ENCODE results near the gene PCBP2. TPM values are rescaled to one million over a fixed set of nuclear protein-coding genes. Genes with fewer than 3 reads are reported as not detected.
"Not testable (repeated sequence)": the region's sequence is repeated elsewhere in the genome, so short reads cannot be mapped to it uniquely, and the experiment has no call there.

The PCBP2 gene
- total RNA-seq = 488 TPM

DNA sequence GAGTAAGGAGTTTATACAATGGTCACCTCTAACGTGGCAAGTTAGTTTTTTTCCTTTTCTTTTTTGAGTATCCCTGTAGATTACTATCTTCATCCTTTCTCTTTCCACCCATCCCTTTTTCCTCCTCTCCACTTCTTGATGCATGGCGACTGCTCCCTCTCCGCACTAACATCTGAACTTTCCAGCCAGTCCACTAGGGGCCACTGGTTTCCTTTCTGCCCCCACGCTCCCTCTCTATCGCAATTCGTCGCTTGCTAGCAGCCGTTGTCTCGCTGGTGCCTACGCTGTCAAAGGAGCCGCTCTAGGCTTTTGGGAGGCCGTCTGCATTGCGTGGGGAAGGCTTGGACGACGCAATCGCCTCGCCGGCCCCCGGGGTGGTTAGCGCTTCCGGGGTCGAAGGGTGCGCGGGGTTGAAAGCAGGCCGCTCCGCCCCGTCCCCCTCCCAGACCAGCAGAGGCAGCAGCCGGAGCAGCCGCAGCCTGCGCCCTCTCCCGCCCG is at the start of gene PCBP2:
Gene PCBP2, plus strand, starts transcription at position 442 of the 498 bp plus-strand sequence. CDS start 2,699 bp downstream, outside the sequence.
- Histone ChIP-seq H3K27ac (peak within 1 kb of the TSS; percentile 98), H3K9me3 (no peaks in the 10 kb centered on the region), H3K4me1 (peaks cover 25% of the 10 kb centered on the region), H3K4me3 (peak within 1 kb of the TSS; percentile 74 to 80), H3K36me3 (peaks cover 2 to 32% of the 10 kb centered on the region in 2 donors), H3K27me3 (no peaks in the 10 kb centered on the region)
- DNase-seq (ENCODE audit: extremely low spot score in 2 of 2) = peak; percentile 98
- peak in 1 of 2 donors; percentile 59 for TF ChIP-seq POLR2A (IDR thresholded peaks at IDR 0.05)
- TF ChIP-seq CTCF (IDR thresholded peaks at IDR 0.05) = peak; percentile 83 to 93 (median 84)
- TF ChIP-seq POLR2AphosphoS5 (IDR thresholded peaks at IDR 0.05; ENCODE audit: insufficient read depth in 1 of 2, low read depth in 1 of 2) = peak; percentile 91 to 94
- intact Hi-C loops (cut with DNase I) = loop anchor here (5.0 to 10.0 kb wide), 2 partner anchors 51 to 67 kb away; partner anchors contain the start of genes SP1 and TARBP2

- peaks cover 18% of the 10 kb centered on the region for H3K4me1 ChIP-seq
- H3K27me3 ChIP-seq; H3K9me3 ChIP-seq; H3K27ac ChIP-seq; intact Hi-C loops (cut with DNase I); H3K4me3 ChIP-seq; DNase-seq (ENCODE audit: extremely low spot score in 2 of 2): not testable (repeated sequence)
- peaks cover 0 to 22% of the 10 kb centered on the region in 2 donors for H3K36me3 ChIP-seq
Measured at GRCh38 chr12:53402351-53402750, 49.6 kb upstream of the PCBP2 start.

GRCh38 chr12:53402871-53403270 is 49.0 kb upstream of the PCBP2 start:
- Histone ChIP-seq H3K27me3 (no peaks in the 10 kb centered on the region), H3K4me3 (no peak overlapping the region), H3K36me3 (peaks cover 0 to 27% of the 10 kb centered on the region in 2 donors), H3K9me3 (no peaks in the 10 kb centered on the region), H3K4me1 (peaks cover 17% of the 10 kb centered on the region), H3K27ac (no peak overlapping the region)
- intact Hi-C loops (cut with DNase I) = no loop called here
- DNase-seq (ENCODE audit: extremely low spot score in 2 of 2) = no peak
- no peak for TF ChIP-seq CTCF (IDR thresholded peaks at IDR 0.05)
- no peak for TF ChIP-seq POLR2AphosphoS5 (IDR thresholded peaks at IDR 0.05; ENCODE audit: insufficient read depth in 1 of 2, low read depth in 1 of 2)
- no peak for TF ChIP-seq POLR2A (IDR thresholded peaks at IDR 0.05)

GRCh38 chr12:53410951-53411350 is 41.0 kb upstream of the PCBP2 start:
- H3K9me3 ChIP-seq = no peaks in the 10 kb centered on the region
- no peak for DNase-seq (ENCODE audit: extremely low spot score in 2 of 2)
- intact Hi-C loops (cut with DNase I) = loop anchor here (10.0 kb wide), 1 partner anchor 196 kb away; no protein-coding TSS in a partner anchor
- TF ChIP-seq CTCF (IDR thresholded peaks at IDR 0.05) = no peak
- TF ChIP-seq POLR2A (IDR thresholded peaks at IDR 0.05) = no peak
- TF ChIP-seq POLR2AphosphoS5 (IDR thresholded peaks at IDR 0.05; ENCODE audit: insufficient read depth in 1 of 2, low read depth in 1 of 2) = no peak
- H3K4me1 ChIP-seq = peaks cover 16% of the 10 kb centered on the region
- peaks cover 0 to 68% of the 10 kb centered on the region in 2 donors for H3K36me3 ChIP-seq
- H3K4me3 ChIP-seq = no peak overlapping the region
- no peak overlapping the region for H3K27ac ChIP-seq
- H3K27me3 ChIP-seq = no peaks in the 10 kb centered on the region

DNA sequence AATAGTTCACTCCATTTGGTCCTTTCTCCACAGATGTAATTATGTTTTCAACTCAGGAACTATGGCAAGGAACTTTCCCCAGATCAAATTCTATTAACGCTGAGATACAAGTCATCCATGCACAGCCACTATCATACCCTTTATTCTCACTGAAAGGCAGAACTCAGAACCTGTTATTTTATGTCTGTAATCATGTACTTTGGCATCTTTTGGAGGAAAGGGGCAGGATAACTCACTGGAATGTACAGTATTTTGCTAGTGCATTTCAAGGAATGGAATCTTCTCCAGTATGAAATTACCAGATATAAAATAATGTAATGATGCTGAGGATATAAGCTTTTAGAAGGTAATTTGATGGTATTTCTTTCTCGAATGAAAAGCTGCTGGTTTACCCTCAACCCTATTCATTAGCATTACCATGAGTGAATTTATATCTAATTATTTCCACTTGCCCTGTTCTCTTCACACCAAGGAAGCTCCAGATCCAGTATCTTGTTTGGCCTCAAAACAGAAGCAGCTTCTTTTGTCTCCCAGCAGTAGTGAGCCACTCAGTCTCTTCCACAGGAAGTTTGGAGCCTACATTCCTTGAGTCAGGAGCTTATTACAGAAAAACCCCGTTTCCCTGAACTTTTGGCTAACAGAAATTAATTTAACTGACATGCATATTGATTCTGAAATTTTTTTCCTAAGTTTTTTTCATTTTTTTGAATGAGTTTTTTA is 38.3 kb upstream of the PCBP2 start:
- Histone ChIP-seq H3K4me1 (peaks cover 16% of the 10 kb centered on the region), H3K36me3 (peaks cover 0 to 42% of the 10 kb centered on the region in 2 donors), H3K9me3 (no peaks in the 10 kb centered on the region), H3K27ac (no peak overlapping the region), H3K4me3 (no peak overlapping the region), H3K27me3 (no peaks in the 10 kb centered on the region)
- DNase-seq (ENCODE audit: extremely low spot score in 2 of 2) = no peak
- TF ChIP-seq POLR2AphosphoS5 (IDR thresholded peaks at IDR 0.05; ENCODE audit: insufficient read depth in 1 of 2, low read depth in 1 of 2) (no peak), CTCF (IDR thresholded peaks at IDR 0.05) (no peak), POLR2A (IDR thresholded peaks at IDR 0.05) (no peak)
- intact Hi-C loops (cut with DNase I) = loop anchor here (10.0 kb wide), 1 partner anchor 199 kb away; no protein-coding TSS in a partner anchor
